Endothelial cell of umbilical vein (primary cell): ENCODE results near the gene TRMT44. TPM values are rescaled to one million over a fixed set of nuclear protein-coding genes. Genes with fewer than 3 reads are reported as not detected.

Experiments used
- BruUV-seq: library from RNA; stranded (reverse); fragments of 400-500 nt; replicated peaks from 2 replicates; lab custom pipeline; 2021; lab: Mats Ljungman, UMichigan
- CTCF ChIA-PET: fragments of 300-600, 350-600 bp; sonication (Branson Sonifier 250); formaldehyde crosslinking; loops from one replicate; lab custom pipeline; 2021; ENCODE audit warnings: antibody characterized with exemption, inconsistent platforms; lab: Charles Lee
- POLR2A ChIA-PET: fragments of 300-600, 350-600 bp; sonication (Branson Sonifier 250); formaldehyde crosslinking; loops from one replicate; lab custom pipeline; 2021; ENCODE audit warnings: antibody characterized with exemption, inconsistent platforms; lab: Charles Lee
- DNase-seq: peaks from one replicate; pipeline ENCODE4 v3.0.0-alpha.2; 2011; ENCODE audit warnings: low read depth, low spot score
- FAIRE-seq: peaks from 2 replicates; lab custom pipeline; 2011; peaks lifted over from hg19 to GRCh38; lab: Jason Lieb, UNC
- H2AFZ ChIP-seq: 2 replicates; pipeline ENCODE4 v1.6.0; 2012; ENCODE audit warnings: low read depth, low read length, control low read depth, inconsistent platforms
- H3K27ac ChIP-seq: 2 replicates; pipeline ENCODE4 v1.5.1; 2011; ENCODE audit warnings: low read depth, mild to moderate bottlenecking, control low read depth, low read length, moderate library complexity; ENCODE audit not compliant: insufficient read depth
- H3K27me3 ChIP-seq, 2 experiments: 2 replicates each; pipeline versions ENCODE4 v1.6.0 to v1.6.1; 2011; ENCODE audit warnings: low read length in 2 of 2, mixed read lengths in 1 of 2; ENCODE audit not compliant: control insufficient read depth in 2 of 2, insufficient read depth in 2 of 2
- H3K36me3 ChIP-seq, 2 experiments: 2 replicates in 1 of 2; 3 replicates in 1 of 2; pipeline ENCODE4 v1.5.1; 2011; ENCODE audit warnings: low read length in 2 of 2, mild to moderate bottlenecking in 1 of 2, moderate library complexity in 1 of 2; ENCODE audit not compliant: control insufficient read depth in 2 of 2, insufficient read depth in 2 of 2; ENCODE audit errors: extremely low read depth in 1 of 2
- H3K4me1 ChIP-seq: 3 replicates; pipeline ENCODE4 v1.5.1; 2011; ENCODE audit warnings: mild to moderate bottlenecking, low read length; ENCODE audit not compliant: control insufficient read depth, insufficient read depth; ENCODE audit errors: extremely low read depth
- H3K4me2 ChIP-seq: 2 replicates; pipeline ENCODE4 v1.6.1; 2011; ENCODE audit warnings: low read length, control low read depth, mixed read lengths; ENCODE audit not compliant: insufficient read depth
- H3K4me3 ChIP-seq, 3 experiments: fragments of 200-600 bp in 1 of 3; sonication (generic), shearing (Covaris generic) in 1 of 3; replicated peaks in 1 of 3; 2 replicates each; pipeline ENCODE4 v1.5.1; 2011 to 2016; ENCODE audit warnings: control low read depth in 3 of 3, low read length in 3 of 3, mild to moderate bottlenecking in 2 of 3, inconsistent platforms in 1 of 3, low read depth in 1 of 3, moderate library complexity in 1 of 3; ENCODE audit not compliant: insufficient read depth in 1 of 3
- H3K79me2 ChIP-seq: 2 replicates; pipeline ENCODE4 v1.6.0; 2012; ENCODE audit warnings: low read length, inconsistent platforms; ENCODE audit not compliant: control insufficient read depth, insufficient read depth
- H3K9ac ChIP-seq: replicated peaks from 2 replicates; pipeline ENCODE3; 2011; ENCODE audit warnings: low read length, control low read depth; ENCODE audit not compliant: insufficient read depth; ENCODE audit errors: extremely low read depth
- H3K9me1 ChIP-seq: replicated peaks from 3 replicates; pipeline ENCODE4 v1.6.0; 2011; ENCODE audit warnings: mild to moderate bottlenecking, low read length; ENCODE audit not compliant: control insufficient read depth, insufficient read depth; ENCODE audit errors: extremely low read depth
- H3K9me3 ChIP-seq: replicated peaks from 2 replicates; pipeline ENCODE4 v1.5.1; 2012; ENCODE audit warnings: low read length, inconsistent platforms; ENCODE audit not compliant: control insufficient read depth, insufficient read depth
- H4K20me1 ChIP-seq: replicated peaks from 2 replicates; pipeline ENCODE3; 2011; ENCODE audit warnings: mild to moderate bottlenecking, low read length; ENCODE audit not compliant: control insufficient read depth, insufficient read depth; ENCODE audit errors: extremely low read depth
- EZH2 ChIP-seq: IDR thresholded peaks from 2 replicates; pipeline ENCODE4 v1.6.1; 2012; ENCODE audit warnings: borderline replicate concordance, low read depth, mild to moderate bottlenecking, moderate library complexity, low read length, inconsistent platforms; ENCODE audit not compliant: severe bottlenecking
- FOS ChIP-seq: IDR thresholded peaks from 2 replicates; pipeline ENCODE4 v1.6.1; 2011; ENCODE audit warnings: mild to moderate bottlenecking, low read length, moderate library complexity, borderline replicate concordance; ENCODE audit not compliant: insufficient read depth
- GATA2 ChIP-seq: IDR thresholded peaks from 2 replicates; pipeline ENCODE4 v1.7.0; 2011; ENCODE audit warnings: low read depth, mild to moderate bottlenecking, moderate library complexity, mixed read lengths, low read length; ENCODE audit not compliant: insufficient read length, insufficient read depth
- JUN ChIP-seq: IDR thresholded peaks from 2 replicates; pipeline ENCODE4 v1.6.1; 2011; ENCODE audit warnings: borderline replicate concordance, low read depth; ENCODE audit not compliant: insufficient read length, insufficient read depth
- MYC ChIP-seq: IDR thresholded peaks from one replicate; pipeline ENCODE4 v1.6.1; 2011; ENCODE audit warnings: mild to moderate bottlenecking, low read depth, low read length
- POLR2A ChIP-seq: IDR thresholded peaks from 2 replicates; pipeline ENCODE4 v1.6.1; 2012; ENCODE audit warnings: low read depth, mild to moderate bottlenecking, control low read depth, low read length
- POLR2AphosphoS5 ChIP-seq: IDR thresholded peaks from 2 replicates; pipeline ENCODE4 v1.6.1; 2012; ENCODE audit warnings: low read depth, mild to moderate bottlenecking, control low read depth, low read length, moderate library complexity; ENCODE audit not compliant: insufficient read depth
- dilution Hi-C: fragments of 300-500 bp; cut with MboI; formaldehyde crosslinking; loops from one replicate; pipeline ENCODE4 v1.15.0; 2019; ENCODE audit warnings: low sequenced_read_pairs; ENCODE audit not compliant: extremely low pct_ligation_motif_present
- intact Hi-C: fragments of 100-400 bp; cut with micrococcal nuclease; formaldehyde crosslinking; loops from one replicate; pipeline ENCODE4 v1.10.0; 2022
- polyA plus RNA-seq, 4 experiments: library from polyadenylated mRNA; depleted of rRNA in 3 of 4; stranded (reverse) in 3 of 4; unstranded in 1 of 4; fragments of >200 nt; gene quantifications; 2 replicates each; pipeline versions ENCODE4 v1.2.1 to v1.2.3, GENCODE V29; 2011 to 2012; ENCODE audit warnings: missing spikeins in 1 of 4
- total RNA-seq: library from RNA; stranded (reverse); gene quantifications from 2 replicates; pipeline ENCODE4 v1.2.3, GENCODE V29; 2021
- TF ChIP-seq, protein P1 (sequence below): IDR thresholded peaks from 2 replicates; pipeline ENCODE4 v1.6.1; 2011; ENCODE audit not compliant: insufficient read depth, insufficient read length
- TF ChIP-seq, protein P2 (sequence below), 2 donors: IDR thresholded peaks; 1 replicate in 1 of 2; 2 replicates in 1 of 2; pipeline ENCODE4 v1.5.1; 2011; ENCODE audit warnings: low read length in 2 of 2, mild to moderate bottlenecking in 2 of 2, moderate library complexity in 2 of 2, control low read depth in 1 of 2, inconsistent platforms in 1 of 2, low read depth in 1 of 2; ENCODE audit not compliant: insufficient read depth in 1 of 2; ENCODE audit errors: extremely low read depth in 1 of 2

The TRMT44 gene
- total and polyA plus RNA-seq, 2 donors (not counting 3 experiments of a cell fraction or from before 2014, with no cell fraction given), result 10.4 to 17.3 TPM

DNA sequence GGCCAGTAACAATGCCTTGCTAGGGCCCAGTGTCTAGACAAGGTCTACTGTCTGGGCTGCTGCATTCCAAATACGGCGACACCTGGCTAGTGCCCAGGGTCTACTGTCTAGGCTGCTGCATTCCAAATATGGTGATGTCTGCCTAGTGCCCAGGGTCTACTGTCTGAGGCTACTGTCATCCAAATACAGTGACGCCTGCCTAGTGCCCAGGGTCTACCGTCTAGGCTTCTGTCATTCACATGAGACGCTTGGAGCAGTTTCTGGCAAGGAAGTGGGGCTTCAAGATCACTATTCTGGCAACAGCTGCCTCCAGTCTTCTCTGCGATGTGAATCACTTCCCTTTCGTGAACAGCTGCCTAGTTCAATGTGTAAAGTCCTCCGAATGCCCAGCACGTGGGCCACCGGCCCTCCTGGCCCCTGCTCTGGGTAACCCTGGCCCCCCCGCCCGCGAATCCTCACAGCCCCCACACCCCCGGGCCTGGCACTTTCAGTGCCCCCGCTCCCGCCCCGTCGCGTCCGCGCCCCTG, 12.8 kb upstream of the TRMT44 start:
- H3K79me2 ChIP-seq, result peaks cover 25% of the 10 kb centered on the region
- POLR2A ChIA-PET, result interaction anchor here (1.0 kb wide), 2 partner anchors 9 to 17 kb away, joined by 5 read pairs; no protein-coding TSS in a partner anchor
- peaks cover 13% of the 10 kb centered on the region for H3K4me1 ChIP-seq
- dilution Hi-C loops (no loop called here), intact Hi-C loops (loop anchor here (1.0 to 5.0 kb wide), 3 partner anchors 12 to 231 kb away; partner anchors contain the start of genes ACOX3, SH3TC1 and TRMT44)
- H3K4me3 ChIP-seq, result peak overlapping the region; percentile 35 to 80 (median 67)
- peak overlapping the region; percentile 70 for H3K9ac ChIP-seq
- H2AFZ ChIP-seq, result peak overlapping the region; percentile 39
- no peaks in the 10 kb centered on the region for H3K9me1 ChIP-seq
- H4K20me1 ChIP-seq, result no peaks in the 10 kb centered on the region
- peak overlapping the region; percentile 78 for H3K27ac ChIP-seq
- TF ChIP-seq JUN (peak; percentile 21), FOS (no peak), EZH2 (no peak), GATA2 (no peak), MYC (peak; percentile 84), POLR2AphosphoS5 (no peak), POLR2A (no peak)
- TF ChIP-seq, protein P1, sequence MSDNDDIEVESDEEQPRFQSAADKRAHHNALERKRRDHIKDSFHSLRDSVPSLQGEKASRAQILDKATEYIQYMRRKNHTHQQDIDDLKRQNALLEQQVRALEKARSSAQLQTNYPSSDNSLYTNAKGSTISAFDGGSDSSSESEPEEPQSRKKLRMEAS, result peak; percentile 74
- TF ChIP-seq, protein P2, sequence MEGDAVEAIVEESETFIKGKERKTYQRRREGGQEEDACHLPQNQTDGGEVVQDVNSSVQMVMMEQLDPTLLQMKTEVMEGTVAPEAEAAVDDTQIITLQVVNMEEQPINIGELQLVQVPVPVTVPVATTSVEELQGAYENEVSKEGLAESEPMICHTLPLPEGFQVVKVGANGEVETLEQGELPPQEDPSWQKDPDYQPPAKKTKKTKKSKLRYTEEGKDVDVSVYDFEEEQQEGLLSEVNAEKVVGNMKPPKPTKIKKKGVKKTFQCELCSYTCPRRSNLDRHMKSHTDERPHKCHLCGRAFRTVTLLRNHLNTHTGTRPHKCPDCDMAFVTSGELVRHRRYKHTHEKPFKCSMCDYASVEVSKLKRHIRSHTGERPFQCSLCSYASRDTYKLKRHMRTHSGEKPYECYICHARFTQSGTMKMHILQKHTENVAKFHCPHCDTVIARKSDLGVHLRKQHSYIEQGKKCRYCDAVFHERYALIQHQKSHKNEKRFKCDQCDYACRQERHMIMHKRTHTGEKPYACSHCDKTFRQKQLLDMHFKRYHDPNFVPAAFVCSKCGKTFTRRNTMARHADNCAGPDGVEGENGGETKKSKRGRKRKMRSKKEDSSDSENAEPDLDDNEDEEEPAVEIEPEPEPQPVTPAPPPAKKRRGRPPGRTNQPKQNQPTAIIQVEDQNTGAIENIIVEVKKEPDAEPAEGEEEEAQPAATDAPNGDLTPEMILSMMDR (IDR thresholded peaks at IDR 0.05; ENCODE audit: extremely low read depth in 1 of 2, insufficient read depth in 1 of 2, low read depth in 1 of 2, low read length in 2 of 2), result no peak
- H3K9me3 ChIP-seq, result no peaks in the 10 kb centered on the region
- DNase-seq (peak; percentile 73), FAIRE-seq (peak; percentile 96)
- no peaks in the 10 kb centered on the region for H3K27me3 ChIP-seq
- H3K4me2 ChIP-seq, result peak overlapping the region; percentile 87
- H3K36me3 ChIP-seq, result no peaks in the 10 kb centered on the region
- no TSS peak for BruUV-seq
- CTCF ChIA-PET, result interaction anchor here (0.8 to 2.2 kb wide), 10 partner anchors 10 to 251 kb away, joined by 3 to 19 read pairs (median 5); partner anchors contain the start of gene TRMT44
